Mucosa of descending colon (tissue), 3 donors: Measurements from ENCODE around the gene SMC6. TPM values are rescaled to one million over a fixed set of nuclear protein-coding genes. Genes with fewer than 3 reads are reported as not detected.

Experiments used
- ATAC-seq: fragments of 200-7000 bp; cut with Tn5 transposase; one replicate; pipeline ENCODE4 v1.9.1; 2020; ENCODE audit warnings: mild to moderate bottlenecking, moderate library complexity
- DNase-seq, 3 donors: peaks; one replicate each; pipeline ENCODE4 v3.0.0-alpha.2; 2020
- H3K36me3 ChIP-seq: fragments of 200-600 bp; one replicate; pipeline ENCODE4 v1.8.0; 2021; ENCODE audit warnings: low read depth, mild to moderate bottlenecking
- H3K4me1 ChIP-seq: fragments of 200-600 bp; one replicate; pipeline ENCODE4 v1.8.0; 2021; ENCODE audit warnings: low read depth, mild to moderate bottlenecking
- H3K4me3 ChIP-seq: fragments of 200-600 bp; one replicate; pipeline ENCODE4 v1.8.0; 2021; ENCODE audit warnings: mild to moderate bottlenecking
- H3K9me3 ChIP-seq: fragments of 200-600 bp; one replicate; pipeline ENCODE4 v1.8.0; 2021; ENCODE audit warnings: mild to moderate bottlenecking
- intact Hi-C, 2 donors: fragments of 100-400 bp; cut with DNase I in 1 of 2; cut with micrococcal nuclease in 1 of 2; formaldehyde crosslinking; loops; one replicate each; pipeline versions ENCODE4 v1.11.0 to v1.11.1; 2022; cut with DNase I, micrococcal nuclease
- total RNA-seq, 3 donors: library from RNA; stranded (reverse); fragmentation: NEBNext Ultra II Directional in 2 of 3; extraction: Animal tissue kit (Norgen Biotek cat#: 25700) in 2 of 3; gene quantifications; one replicate each; pipeline versions ENCODE4 v1.2.1 to v1.2.4, GENCODE V29; 2021 to 2023
- TF ChIP-seq, protein P1 (sequence below): fragments of 200-600 bp; IDR thresholded peaks from one replicate; pipeline ENCODE4 v1.8.0; 2022; ENCODE audit warnings: antibody characterized with exemption, mild to moderate bottlenecking
- donor health status: DM: no; HTN: no; CAD: no; lungs with moderate emphysema.
- donor health status: DM: no; HTN: no; CAD: no.
- donor health status: DM: no; HTN: yes; CAD: no.

Gene SMC6
- total RNA-seq, 3 donors from 2014 or later = 18.1 to 24.8 (median 22.9) TPM

GRCh38 chr2:17772532-17772931 lies 18.9 kb upstream of the SMC6 start:
- no peaks in the 10 kb centered on the region for H3K9me3 ChIP-seq
- no peak for ATAC-seq
- no peaks in the 10 kb centered on the region for H3K36me3 ChIP-seq
- TF ChIP-seq, protein P1, sequence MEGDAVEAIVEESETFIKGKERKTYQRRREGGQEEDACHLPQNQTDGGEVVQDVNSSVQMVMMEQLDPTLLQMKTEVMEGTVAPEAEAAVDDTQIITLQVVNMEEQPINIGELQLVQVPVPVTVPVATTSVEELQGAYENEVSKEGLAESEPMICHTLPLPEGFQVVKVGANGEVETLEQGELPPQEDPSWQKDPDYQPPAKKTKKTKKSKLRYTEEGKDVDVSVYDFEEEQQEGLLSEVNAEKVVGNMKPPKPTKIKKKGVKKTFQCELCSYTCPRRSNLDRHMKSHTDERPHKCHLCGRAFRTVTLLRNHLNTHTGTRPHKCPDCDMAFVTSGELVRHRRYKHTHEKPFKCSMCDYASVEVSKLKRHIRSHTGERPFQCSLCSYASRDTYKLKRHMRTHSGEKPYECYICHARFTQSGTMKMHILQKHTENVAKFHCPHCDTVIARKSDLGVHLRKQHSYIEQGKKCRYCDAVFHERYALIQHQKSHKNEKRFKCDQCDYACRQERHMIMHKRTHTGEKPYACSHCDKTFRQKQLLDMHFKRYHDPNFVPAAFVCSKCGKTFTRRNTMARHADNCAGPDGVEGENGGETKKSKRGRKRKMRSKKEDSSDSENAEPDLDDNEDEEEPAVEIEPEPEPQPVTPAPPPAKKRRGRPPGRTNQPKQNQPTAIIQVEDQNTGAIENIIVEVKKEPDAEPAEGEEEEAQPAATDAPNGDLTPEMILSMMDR = no peak
- H3K4me1 ChIP-seq = no peaks in the 10 kb centered on the region
- DNase-seq = no peak
- no peak overlapping the region for H3K4me3 ChIP-seq
- intact Hi-C loops = no loop called here

- TF ChIP-seq, protein P1 = no peak
- H3K9me3 ChIP-seq = no peaks in the 10 kb centered on the region
- ATAC-seq = no peak
- DNase-seq = no peak
- H3K36me3 ChIP-seq = no peaks in the 10 kb centered on the region
- H3K4me1 ChIP-seq = no peaks in the 10 kb centered on the region
- no peak overlapping the region for H3K4me3 ChIP-seq
- intact Hi-C loops = no loop called here
These were observed 18.3 kb upstream of the SMC6 start for GRCh38 chr2:17771956-17772355.

GRCh38 chr2:17768894-17769293 lies 15.3 kb upstream of the SMC6 start:
- ATAC-seq (no peak), DNase-seq (no peak)
- Histone ChIP-seq H3K9me3 (no peaks in the 10 kb centered on the region), H3K36me3 (no peaks in the 10 kb centered on the region), H3K4me1 (no peaks in the 10 kb centered on the region), H3K4me3 (no peak overlapping the region)
- intact Hi-C loops = no loop called here
- TF ChIP-seq, protein P1 = no peak

DNA sequence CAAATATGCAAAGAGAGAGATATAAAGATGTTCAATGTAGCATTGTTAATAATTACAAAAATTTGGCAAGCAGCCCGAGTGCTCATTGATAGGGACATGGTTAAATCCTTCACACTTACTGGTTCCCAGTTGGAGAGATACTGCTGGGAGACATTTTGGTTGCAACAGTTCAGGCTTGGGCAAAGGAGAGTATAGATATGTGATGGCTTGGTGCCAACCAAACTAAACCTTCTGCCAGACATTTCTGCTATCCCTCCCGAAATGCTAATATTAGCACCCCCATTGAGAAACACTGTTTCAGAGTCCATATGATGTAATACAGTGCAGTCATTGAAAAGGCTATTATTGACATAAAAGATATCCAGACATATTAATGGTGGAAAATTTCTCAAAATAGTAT lies 11.8 kb upstream of the SMC6 start:
- intact Hi-C loops = no loop called here
- DNase-seq (no peak), ATAC-seq (no peak)
- no peak overlapping the region for H3K4me3 ChIP-seq
- H3K4me1 ChIP-seq = no peaks in the 10 kb centered on the region
- no peaks in the 10 kb centered on the region for H3K36me3 ChIP-seq
- no peaks in the 10 kb centered on the region for H3K9me3 ChIP-seq
- TF ChIP-seq, protein P1 = no peak

DNA sequence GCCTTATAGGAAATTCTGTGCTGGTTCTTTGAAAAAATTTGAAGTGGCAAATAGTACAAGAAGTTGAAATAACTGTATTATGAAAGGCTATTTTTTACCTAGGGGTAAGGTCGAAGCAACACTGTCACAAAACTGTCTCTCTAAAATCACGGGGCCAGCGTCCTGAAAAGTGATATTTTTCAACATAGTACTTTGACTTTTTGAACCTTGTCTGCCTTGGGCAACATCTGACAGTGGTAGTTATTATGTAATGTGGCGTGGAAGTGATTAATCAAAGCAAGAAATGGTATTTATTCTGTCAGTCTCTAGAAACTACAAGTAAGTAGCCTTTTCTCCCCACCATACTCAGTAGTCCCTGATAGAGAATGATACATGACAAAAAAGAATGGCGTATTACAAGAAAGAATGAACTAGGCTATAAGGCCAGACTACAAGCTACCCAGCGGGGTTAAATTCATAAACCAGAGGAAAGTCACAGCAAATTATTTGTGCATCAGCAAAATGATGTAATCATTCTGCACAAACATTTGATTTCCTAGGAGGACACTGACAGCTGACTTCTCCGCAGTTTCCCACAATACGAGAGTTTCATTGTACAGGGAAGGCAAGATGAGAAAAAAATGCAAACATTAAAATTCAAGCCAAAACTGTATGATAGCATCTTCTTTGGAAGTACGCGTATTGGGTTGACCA lies 10.2 kb upstream of the SMC6 start:
- TF ChIP-seq, protein P1 = no peak
- DNase-seq = no peak
- H3K9me3 ChIP-seq = no peaks in the 10 kb centered on the region
- no peak overlapping the region for H3K4me3 ChIP-seq
- intact Hi-C loops = no loop called here
- ATAC-seq = no peak
- no peaks in the 10 kb centered on the region for H3K4me1 ChIP-seq
- no peaks in the 10 kb centered on the region for H3K36me3 ChIP-seq

GRCh38 chr2:17762451-17762850 lies 8.8 kb upstream of the SMC6 start:
- no peak for ATAC-seq
- no peak overlapping the region for H3K4me3 ChIP-seq
- intact Hi-C loops = no loop called here
- TF ChIP-seq, protein P1 = no peak
- H3K4me1 ChIP-seq = peaks cover 6% of the 10 kb centered on the region
- H3K9me3 ChIP-seq = no peaks in the 10 kb centered on the region
- no peaks in the 10 kb centered on the region for H3K36me3 ChIP-seq
- DNase-seq = no peak
